ENCODE measurements around the gene ANKRD7.

- TF ChIP-seq CTCF (IDR thresholded peaks at IDR 0.05), result no peak
- TF ChIP-seq ZFX (IDR thresholded peaks at IDR 0.05; ENCODE audit: borderline replicate concordance), result no peak
These were observed 56.0 kb downstream of the ANKRD7 start for GRCh38 chr7:118280319-118281012.

All from 22Rv1 (cell line).